ENCODE data around the gene ACAP3.

GRCh38 chr1:1345860-1346500 lies 38.2 kb upstream of the ACAP3 start:
- TF ChIP-seq EZH2 (IDR thresholded peaks at IDR 0.05) (no peak), POLR2AphosphoS5 (IDR thresholded peaks at IDR 0.05; ENCODE audit: borderline replicate concordance, low read depth, low read length) (no peak), FOXP2 (optimal IDR thresholded peaks at IDR 0.05; ENCODE audit: control extremely low read depth, extremely low read length, insufficient read depth) (no peak)
